Neural cell (in vitro differentiated cells): ENCODE results near the gene POLDIP3. TPM values are rescaled to one million over a fixed set of nuclear protein-coding genes. Genes with fewer than 3 reads are reported as not detected.

ENCODE experiments used
- H2AFZ ChIP-seq: fragments of 200-600, 300-800 bp; sonication (generic), shearing (Covaris generic); 2 replicates; pipeline ENCODE4 v1.6.0; 2014; ENCODE audit warnings: low read depth, mild to moderate bottlenecking, antibody characterized with exemption, low read length, moderate library complexity
- H3F3A ChIP-seq: fragments of 200-600 bp; shearing (Covaris generic); 2 replicates; pipeline ENCODE4 v1.6.1; 2016; ENCODE audit warnings: mild to moderate bottlenecking, moderate library complexity, mixed read lengths, antibody characterized with exemption, low read length; ENCODE audit not compliant: insufficient read depth, poor library complexity, severe bottlenecking
- H3K27ac ChIP-seq: fragments of 200-600, 300-800 bp; sonication (generic), shearing (Covaris generic); 2 replicates; pipeline ENCODE4 v1.5.1; 2014; ENCODE audit warnings: mild to moderate bottlenecking, low read length, moderate library complexity
- H3K27me3 ChIP-seq: fragments of 300-800, 200-600 bp; sonication (generic), shearing (Covaris generic); 2 replicates; pipeline ENCODE4 v1.6.0; 2014; ENCODE audit warnings: mild to moderate bottlenecking, low read depth, low read length, moderate library complexity; ENCODE audit not compliant: insufficient read depth
- H3K36me3 ChIP-seq: fragments of 300-800, 200-600 bp; sonication (generic), shearing (Covaris generic); 2 replicates; pipeline ENCODE4 v1.5.1; 2014; ENCODE audit warnings: mild to moderate bottlenecking, antibody characterized with exemption, low read length, moderate library complexity; ENCODE audit not compliant: insufficient read depth
- H3K4me2 ChIP-seq: fragments of 300-800, 200-600 bp; sonication (generic), shearing (Covaris generic); 2 replicates; pipeline ENCODE4 v1.6.0; 2014; ENCODE audit warnings: mild to moderate bottlenecking, low read length
- H3K4me3 ChIP-seq: fragments of 300-800, 200-600 bp; sonication (generic), shearing (Covaris generic); 2 replicates; pipeline ENCODE4 v1.5.1; 2014; ENCODE audit warnings: mild to moderate bottlenecking, low read length, moderate library complexity
- H3K79me2 ChIP-seq: fragments of 200-600 bp; shearing (Covaris generic); replicated peaks from 2 replicates; pipeline ENCODE4 v1.6.0; 2014; ENCODE audit warnings: mild to moderate bottlenecking, low read length, moderate library complexity; ENCODE audit not compliant: insufficient read depth
- H3K9ac ChIP-seq: fragments of 300-800, 200-600 bp; sonication (generic), shearing (Covaris generic); 2 replicates; pipeline ENCODE4 v1.6.1; 2016; ENCODE audit warnings: mild to moderate bottlenecking, low read length, mixed read lengths
- H3K9me2 ChIP-seq: fragments of 200-600 bp; shearing (Covaris generic); 2 replicates; pipeline ENCODE4 v1.6.1; 2016; ENCODE audit warnings: mild to moderate bottlenecking, low read length, mixed read lengths; ENCODE audit not compliant: insufficient read depth
- H3K9me3 ChIP-seq: fragments of 200-600, 300-800 bp; sonication (generic), shearing (Covaris generic); 2 replicates; pipeline ENCODE4 v1.6.1; 2016; ENCODE audit warnings: mild to moderate bottlenecking, mixed run types, low read length, moderate library complexity, mixed read lengths
- H4K20me1 ChIP-seq: fragments of 200-600 bp; shearing (Covaris generic); 2 replicates; pipeline ENCODE4 v1.6.1; 2016; ENCODE audit warnings: mild to moderate bottlenecking, mixed run types; ENCODE audit not compliant: insufficient read depth
- CTCF ChIP-seq: fragments of 450-650 bp; IDR thresholded peaks from 2 replicates; pipeline ENCODE4 v1.5.1; 2014; ENCODE audit warnings: antibody characterized with exemption, mild to moderate bottlenecking, moderate library complexity; ENCODE audit not compliant: poor library complexity, severe bottlenecking
- EP300 ChIP-seq: fragments of 450-650 bp; conservative IDR thresholded peaks from 2 replicates; pipeline ENCODE4 v1.6.1; 2014; ENCODE audit warnings: antibody characterized with exemption, mild to moderate bottlenecking, moderate library complexity; ENCODE audit not compliant: poor library complexity, severe bottlenecking
- EZH2 ChIP-seq: fragments of 200-600, 300-800 bp; shearing (Covaris generic), sonication (generic); IDR thresholded peaks from 2 replicates; pipeline ENCODE4 v1.6.1; 2014; ENCODE audit warnings: antibody characterized with exemption, low read length, borderline replicate concordance, mild to moderate bottlenecking; ENCODE audit not compliant: insufficient read depth, poor library complexity, severe bottlenecking
- MXI1 ChIP-seq: fragments of 450-650 bp; conservative IDR thresholded peaks from 2 replicates; pipeline ENCODE4 v1.6.1; 2014; ENCODE audit warnings: antibody characterized with exemption, mild to moderate bottlenecking; ENCODE audit not compliant: poor library complexity, severe bottlenecking
- POLR2AphosphoS5 ChIP-seq: IDR thresholded peaks from 2 replicates; pipeline ENCODE4 v1.6.1; 2012
- RAD21 ChIP-seq: fragments of 450-650 bp; conservative IDR thresholded peaks from 2 replicates; pipeline ENCODE4 v1.6.1; 2014; ENCODE audit warnings: antibody characterized with exemption, mild to moderate bottlenecking, moderate library complexity
- REST ChIP-seq: IDR thresholded peaks from 2 replicates; pipeline ENCODE4 v1.6.1; 2012; ENCODE audit warnings: borderline replicate concordance
- SMC3 ChIP-seq: fragments of 450-650 bp; conservative IDR thresholded peaks from 2 replicates; pipeline ENCODE4 v1.6.1; 2014; ENCODE audit warnings: antibody characterized with exemption, mild to moderate bottlenecking, moderate library complexity; ENCODE audit not compliant: poor library complexity
- TAF1 ChIP-seq: IDR thresholded peaks from 2 replicates; pipeline ENCODE4 v1.6.1; 2012; ENCODE audit warnings: low read depth
- polyA plus RNA-seq: library from polyadenylated mRNA; depleted of rRNA; stranded (reverse); fragments of >200 nt; gene quantifications from 2 replicates; pipeline ENCODE4 v1.2.3, GENCODE V29; 2014

The POLDIP3 gene
- polyA plus RNA-seq, 1 donor from 2014 or later = 56.9 TPM

GRCh38 chr22:42645341-42645937 lies 30.8 kb upstream of the POLDIP3 start:
- H3K9ac ChIP-seq = no peak overlapping the region
- no peaks in the 10 kb centered on the region for H3F3A ChIP-seq
- no peak overlapping the region for H3K27ac ChIP-seq
- H3K4me3 ChIP-seq = no peak overlapping the region
- TF ChIP-seq REST = no peak
- no peak for TF ChIP-seq RAD21
- TF ChIP-seq EP300 = no peak
- TF ChIP-seq POLR2AphosphoS5 = no peak
- TF ChIP-seq SMC3 = no peak
- TF ChIP-seq TAF1 = no peak
- TF ChIP-seq CTCF = no peak
- no peak for TF ChIP-seq MXI1
- no peak for TF ChIP-seq EZH2
- no peaks in the 10 kb centered on the region for H4K20me1 ChIP-seq
- no peaks in the 10 kb centered on the region for H3K36me3 ChIP-seq
- H3K9me2 ChIP-seq = no peaks in the 10 kb centered on the region
- H3K27me3 ChIP-seq = no peaks in the 10 kb centered on the region
- no peak overlapping the region for H3K4me2 ChIP-seq
- H2AFZ ChIP-seq = no peak overlapping the region
- H3K79me2 ChIP-seq = peaks cover 26% of the 10 kb centered on the region
- H3K9me3 ChIP-seq = no peaks in the 10 kb centered on the region

- H3K9me3 ChIP-seq = no peaks in the 10 kb centered on the region
- H3K4me2 ChIP-seq = no peak overlapping the region
- no peaks in the 10 kb centered on the region for H3K27me3 ChIP-seq
- no peak overlapping the region for H2AFZ ChIP-seq
- no peak overlapping the region for H3K9ac ChIP-seq
- H3F3A ChIP-seq = no peaks in the 10 kb centered on the region
- no peak overlapping the region for H3K27ac ChIP-seq
- no peaks in the 10 kb centered on the region for H3K36me3 ChIP-seq
- no peaks in the 10 kb centered on the region for H3K9me2 ChIP-seq
- no peaks in the 10 kb centered on the region for H4K20me1 ChIP-seq
- no peak for TF ChIP-seq RAD21
- no peak for TF ChIP-seq REST
- TF ChIP-seq EZH2 = no peak
- TF ChIP-seq SMC3 = no peak
- no peak for TF ChIP-seq MXI1
- TF ChIP-seq CTCF = no peak
- TF ChIP-seq EP300 = no peak
- no peak for TF ChIP-seq POLR2AphosphoS5
- no peak for TF ChIP-seq TAF1
- no peak overlapping the region for H3K4me3 ChIP-seq
- H3K79me2 ChIP-seq = peaks cover 22% of the 10 kb centered on the region
Observed at GRCh38 chr22:42644422-42645340, 30.0 kb upstream of the POLDIP3 start.
